ENCODE measurements around the gene XRCC5.
A peak's percentile ranks its signal among the peaks of the same experiment; 100 is the strongest.

The XRCC5 gene

GRCh38 chr2:216214768-216215167 lies 105.6 kb downstream of the XRCC5 start:
- H3K9ac ChIP-seq: no peak overlapping the region
- peaks cover 9% of the 10 kb centered on the region for H3K4me1 ChIP-seq
- no peaks in the 10 kb centered on the region for H3K27me3 ChIP-seq (ENCODE audit: control insufficient read depth, insufficient read depth, low read length)
- H3K36me3 ChIP-seq (ENCODE audit: control insufficient read depth, insufficient read depth, low read length): no peaks in the 10 kb centered on the region
- H3K4me2 ChIP-seq (ENCODE audit: low read length): no peak overlapping the region
- H3K27ac ChIP-seq: no peak overlapping the region
- no peaks in the 10 kb centered on the region for H3K9me3 ChIP-seq (ENCODE audit: control insufficient read depth, low read length)
- no peak for TF ChIP-seq CTCF (IDR thresholded peaks at IDR 0.05)
- H3K79me2 ChIP-seq: no peaks in the 10 kb centered on the region
- H3K4me3 ChIP-seq (ENCODE audit: low read depth, low read length): no peak overlapping the region
- H2AFZ ChIP-seq: no peak overlapping the region

GRCh38 chr2:216215658-216216390 lies 106.7 kb downstream of the XRCC5 start:
- H3K9ac ChIP-seq: no peak overlapping the region
- H3K9me3 ChIP-seq (ENCODE audit: control insufficient read depth, low read length): no peaks in the 10 kb centered on the region
- H3K4me3 ChIP-seq (ENCODE audit: low read depth, low read length): no peak overlapping the region
- no peaks in the 10 kb centered on the region for H3K79me2 ChIP-seq
- no peaks in the 10 kb centered on the region for H3K36me3 ChIP-seq (ENCODE audit: control insufficient read depth, insufficient read depth, low read length)
- peaks cover 9% of the 10 kb centered on the region for H3K4me1 ChIP-seq
- H2AFZ ChIP-seq: no peak overlapping the region
- no peak overlapping the region for H3K4me2 ChIP-seq (ENCODE audit: low read length)
- no peak for TF ChIP-seq CTCF (IDR thresholded peaks at IDR 0.05)
- no peaks in the 10 kb centered on the region for H3K27me3 ChIP-seq (ENCODE audit: control insufficient read depth, insufficient read depth, low read length)
- no peak overlapping the region for H3K27ac ChIP-seq

GRCh38 chr2:216216951-216217903 lies 108.1 kb downstream of the XRCC5 start:
- Histone ChIP-seq H3K27ac (peak overlapping the region; percentile 15), H3K36me3 (ENCODE audit: control insufficient read depth, insufficient read depth, low read length) (no peaks in the 10 kb centered on the region), H3K9me3 (ENCODE audit: control insufficient read depth, low read length) (no peaks in the 10 kb centered on the region), H3K4me1 (peaks cover 9% of the 10 kb centered on the region), H3K4me2 (ENCODE audit: low read length) (no peak overlapping the region), H3K4me3 (ENCODE audit: low read depth, low read length) (no peak overlapping the region), H3K79me2 (no peaks in the 10 kb centered on the region), H2AFZ (no peak overlapping the region), H3K9ac (no peak overlapping the region), H3K27me3 (ENCODE audit: control insufficient read depth, insufficient read depth, low read length) (no peaks in the 10 kb centered on the region)
- no peak for TF ChIP-seq CTCF (IDR thresholded peaks at IDR 0.05)

GRCh38 chr2:216217904-216218260 lies 108.7 kb downstream of the XRCC5 start:
- Histone ChIP-seq H3K4me3 (ENCODE audit: low read depth, low read length) (no peak overlapping the region), H3K9me3 (ENCODE audit: control insufficient read depth, low read length) (no peaks in the 10 kb centered on the region), H3K27me3 (ENCODE audit: control insufficient read depth, insufficient read depth, low read length) (no peaks in the 10 kb centered on the region), H3K36me3 (ENCODE audit: control insufficient read depth, insufficient read depth, low read length) (no peaks in the 10 kb centered on the region), H2AFZ (no peak overlapping the region), H3K79me2 (no peaks in the 10 kb centered on the region), H3K27ac (peak overlapping the region; percentile 15), H3K4me1 (peaks cover 9% of the 10 kb centered on the region), H3K9ac (no peak overlapping the region), H3K4me2 (ENCODE audit: low read length) (no peak overlapping the region)
- no peak for TF ChIP-seq CTCF (IDR thresholded peaks at IDR 0.05)
